Erythroblast (primary cell): ENCODE results near the gene FLT3.
"Not testable (repeated sequence)": the region's sequence is repeated elsewhere in the genome, so short reads cannot be mapped to it uniquely, and the experiment has no call there.

Source experiments
- DNase-seq, 2 experiments: peaks; one replicate each; lab custom pipeline; 2025; lab: John Stamatoyannopoulos, UW
- GATA1 ChIP-seq: IDR thresholded peaks from 2 replicates; pipeline ENCODE4 v1.6.1; 2011; ENCODE audit warnings: low read depth, mild to moderate bottlenecking, control low read depth, low read length, moderate library complexity
- POLR2A ChIP-seq: IDR thresholded peaks from 2 replicates; pipeline ENCODE4 v1.6.1; 2011; ENCODE audit warnings: mild to moderate bottlenecking, low read length

FLT3 gene

GRCh38 chr13:28128030-28128429, 27.7 kb upstream of the FLT3 start:
- no peak for DNase-seq
- TF ChIP-seq POLR2A, result no peak
- TF ChIP-seq GATA1, result no peak

GRCh38 chr13:28121224-28121623, 20.8 kb upstream of the FLT3 start:
- DNase-seq, result no peak
- TF ChIP-seq POLR2A (no peak), GATA1 (no peak)

GRCh38 chr13:28120317-28120716, 19.9 kb upstream of the FLT3 start:
- TF ChIP-seq POLR2A (no peak), GATA1 (no peak)
- peak; percentile 23 to 66 for DNase-seq

- DNase-seq, result peak; percentile 59 to 69
- TF ChIP-seq POLR2A (no peak), GATA1 (no peak)
These were observed 17.5 kb upstream of the FLT3 start for GRCh38 chr13:28117689-28118377.

GRCh38 chr13:28116736-28117135, 16.4 kb upstream of the FLT3 start:
- no peak for TF ChIP-seq POLR2A
- TF ChIP-seq GATA1, result no peak
- DNase-seq, result no peak

GRCh38 chr13:28110414-28110813, 10.0 kb upstream of the FLT3 start:
- no peak for DNase-seq
- TF ChIP-seq POLR2A (no peak), GATA1 (no peak)

GRCh38 chr13:28106976-28107375, 6.6 kb upstream of the FLT3 start:
- no peak for DNase-seq
- TF ChIP-seq POLR2A (no peak), GATA1 (no peak)

- not testable (repeated sequence) for DNase-seq
These were observed 1.5 kb upstream of the FLT3 start for GRCh38 chr13:28101886-28102285.

GRCh38 chr13:28099396-28100149, 803 bp downstream of the FLT3 start:
- TF ChIP-seq POLR2A (no peak), GATA1 (no peak)
- DNase-seq, result no peak

GRCh38 chr13:28097503-28097902, 2.9 kb downstream of the FLT3 start:
- DNase-seq, result no peak
- TF ChIP-seq POLR2A (no peak), GATA1 (no peak)

- TF ChIP-seq POLR2A (no peak), GATA1 (no peak)
- peak in 1 of 2 experiments; percentile 3 for DNase-seq
These were observed 6.1 kb downstream of the FLT3 start for GRCh38 chr13:28094306-28094705.

- DNase-seq, result peak in 1 of 2 experiments; percentile 31
- TF ChIP-seq POLR2A (no peak), GATA1 (no peak)
These were observed 6.5 kb downstream of the FLT3 start for GRCh38 chr13:28093881-28094280.

GRCh38 chr13:28092431-28092830, 7.9 kb downstream of the FLT3 start:
- DNase-seq, result peak; percentile 11 to 28
- TF ChIP-seq GATA1 (no peak), POLR2A (no peak)

GRCh38 chr13:28089065-28089464, 11.3 kb downstream of the FLT3 start:
- DNase-seq, result no peak
- TF ChIP-seq POLR2A (no peak), GATA1 (no peak)

- DNase-seq, result not testable (repeated sequence)
These were observed 22.6 kb downstream of the FLT3 start for GRCh38 chr13:28077820-28078219.
